HepG2 (cell line): ENCODE measurements around the gene CDKN3. TPM values are rescaled to one million over a fixed set of nuclear protein-coding genes. Genes with fewer than 3 reads are reported as not detected.

ENCODE experiments used
- ATAC-seq: fragments of 200-7000 bp; cut with Tn5 transposase; 3 replicates; pipeline ENCODE4 v1.9.1; 2020; ENCODE audit warnings: mild to moderate bottlenecking, moderate library complexity
- BruUV-seq: library from RNA; stranded (reverse); fragments of 400-500 nt; replicated peaks from 2 replicates; lab custom pipeline; 2021; lab: Mats Ljungman, UMichigan
- CTCF ChIA-PET: fragments of 300-600 bp; formaldehyde crosslinking; extraction: SDS; loops from one replicate; lab custom pipeline; 2021; ENCODE audit warnings: low total read pairs, inconsistent platforms, low intra/inter-chr PET ratio; lab: Yijun Ruan, JAX
- POLR2A ChIA-PET: fragments of 350-600 bp; sonication (Branson Sonifier 250); formaldehyde crosslinking; loops from one replicate; lab custom pipeline; 2020; ENCODE audit warnings: antibody characterized with exemption, inconsistent platforms; lab: Yijun Ruan, JAX
- DNase-seq: peaks from one replicate; pipeline ENCODE4 v3.0.0-alpha.2; 2015; ENCODE audit warnings: low spot score
- FAIRE-seq: peaks from 3 replicates; lab custom pipeline; 2011; peaks lifted over from hg19 to GRCh38; lab: Jason Lieb, UNC
- H2AFZ ChIP-seq: one replicate; pipeline ENCODE4 v1.6.1; 2011; ENCODE audit warnings: low read length, inconsistent platforms
- H3K27ac ChIP-seq: fragments of 300-600 bp; 3 replicates; pipeline ENCODE4 v1.8.0; 2011; ENCODE audit warnings: mixed run types, mild to moderate bottlenecking, mixed read lengths, low read length, inconsistent platforms; ENCODE audit not compliant: insufficient read depth; ENCODE audit errors: extremely low read length
- H3K27me3 ChIP-seq, 2 experiments: fragments of 200-600 bp in 1 of 2; 2 replicates in 1 of 2; 3 replicates in 1 of 2; pipeline versions ENCODE4 v1.6.0 to v1.8.0; 2011; ENCODE audit warnings: low read length in 2 of 2, mild to moderate bottlenecking in 2 of 2, moderate library complexity in 2 of 2, inconsistent platforms in 1 of 2; ENCODE audit not compliant: insufficient read depth in 2 of 2, control insufficient read depth in 1 of 2
- H3K36me3 ChIP-seq, 2 experiments: fragments of 200-600 bp in 1 of 2; replicated peaks in 1 of 2; 2 replicates in 1 of 2; 3 replicates in 1 of 2; pipeline versions ENCODE4 v1.5.1 to v1.8.0; 2011; ENCODE audit warnings: low read length in 2 of 2, inconsistent platforms in 1 of 2; ENCODE audit not compliant: insufficient read depth in 2 of 2, control insufficient read depth in 1 of 2
- H3K4me1 ChIP-seq: 2 replicates; pipeline ENCODE4 v1.5.1; 2012; ENCODE audit warnings: low read length, inconsistent platforms; ENCODE audit not compliant: insufficient read depth
- H3K4me2 ChIP-seq: 2 replicates; pipeline ENCODE4 v1.6.0; 2011; ENCODE audit warnings: low read depth, low read length, inconsistent platforms
- H3K4me3 ChIP-seq, 3 experiments: fragments of 200-600 bp in 1 of 3; sonication (generic), shearing (Covaris generic) in 1 of 3; replicated peaks in 1 of 3; 2 replicates each; pipeline ENCODE4 v1.5.1; 2011 to 2016; ENCODE audit warnings: low read length in 3 of 3, inconsistent platforms in 2 of 3, low read depth in 2 of 3, mild to moderate bottlenecking in 2 of 3, control low read depth in 1 of 3, mixed read lengths in 1 of 3; ENCODE audit not compliant: insufficient read depth in 1 of 3
- H3K79me2 ChIP-seq: one replicate; pipeline ENCODE4 v1.6.1; 2011; ENCODE audit warnings: low read length, inconsistent platforms; ENCODE audit not compliant: insufficient read depth
- H3K9ac ChIP-seq: 2 replicates; pipeline ENCODE4 v1.6.0; 2011; ENCODE audit warnings: mild to moderate bottlenecking, low read depth, low read length, inconsistent platforms; ENCODE audit not compliant: insufficient read depth
- H3K9me3 ChIP-seq: 2 replicates; pipeline ENCODE4 v1.5.1; 2012; ENCODE audit warnings: mild to moderate bottlenecking, low read length
- H4K20me1 ChIP-seq: 2 replicates; pipeline ENCODE4 v1.6.0; 2011; ENCODE audit warnings: inconsistent platforms, mild to moderate bottlenecking, low read length, moderate library complexity; ENCODE audit not compliant: insufficient read depth
- ATM ChIP-seq: fragments of 450-650 bp; IDR thresholded peaks from 2 replicates; pipeline ENCODE4 v1.7.1; 2017; ENCODE audit warnings: mild to moderate bottlenecking, borderline replicate concordance
- FOXA1 ChIP-seq, 2 experiments: fragments of 450-650 bp in 1 of 2; sonication (generic) in 1 of 2; formaldehyde crosslinking in 1 of 2; IDR thresholded peaks; 2 replicates each; pipeline versions ENCODE4 v1.4.0 to v1.6.1; 2016 to 2020; ENCODE audit warnings: missing genetic modification reagents in 1 of 2
- FOXJ3 ChIP-seq: sonication (generic); formaldehyde crosslinking; IDR thresholded peaks from 2 replicates; pipeline ENCODE4 v1.4.0; 2020; ENCODE audit warnings: missing genetic modification reagents, mild to moderate bottlenecking, borderline replicate concordance
- GABPB1 ChIP-seq: IDR thresholded peaks from 2 replicates; pipeline ENCODE4 v1.6.1; 2016; ENCODE audit warnings: mild to moderate bottlenecking, missing genetic modification reagents, moderate library complexity, missing compliant biosample characterization
- IRX3 ChIP-seq: sonication (generic); formaldehyde crosslinking; IDR thresholded peaks from 2 replicates; pipeline ENCODE4 v1.8.1; 2023; ENCODE audit warnings: mild to moderate bottlenecking, low read depth, missing genetic modification reagents, borderline replicate concordance
- POLR2AphosphoS5 ChIP-seq: IDR thresholded peaks from 2 replicates; pipeline ENCODE4 v1.6.1; 2012; ENCODE audit warnings: low read depth, low read length
- TOE1 ChIP-seq: sonication (generic); formaldehyde crosslinking; IDR thresholded peaks from 2 replicates; pipeline ENCODE4 v1.4.0; 2020; ENCODE audit warnings: mild to moderate bottlenecking, missing genetic modification reagents
- ZNF580 ChIP-seq: IDR thresholded peaks from 2 replicates; pipeline ENCODE4 v1.6.1; 2016; ENCODE audit warnings: low read depth, borderline replicate concordance
- ZNF615 ChIP-seq: sonication (generic); formaldehyde crosslinking; IDR thresholded peaks from 2 replicates; pipeline ENCODE4 v1.5.0; 2020; ENCODE audit warnings: mild to moderate bottlenecking, missing genetic modification reagents, borderline replicate concordance
- ZNF660 ChIP-seq: sonication (generic); formaldehyde crosslinking; IDR thresholded peaks from 2 replicates; pipeline ENCODE4 v1.5.1; 2020; ENCODE audit warnings: mild to moderate bottlenecking, low read depth, missing genetic modification reagents, borderline replicate concordance
- ZNF747 ChIP-seq: sonication (generic); formaldehyde crosslinking; IDR thresholded peaks from 2 replicates; pipeline ENCODE4 v1.8.1; 2023; ENCODE audit warnings: missing genetic modification reagents, mild to moderate bottlenecking, borderline replicate concordance
- ZNF777 ChIP-seq: sonication (generic); formaldehyde crosslinking; IDR thresholded peaks from 2 replicates; pipeline ENCODE4 v1.4.0; 2020; ENCODE audit warnings: missing genetic modification reagents
- ZSCAN22 ChIP-seq: sonication (generic); formaldehyde crosslinking; IDR thresholded peaks from 2 replicates; pipeline ENCODE4 v1.4.0; 2020; ENCODE audit warnings: mild to moderate bottlenecking, missing genetic modification reagents
- ZSCAN29 ChIP-seq: sonication (generic); formaldehyde crosslinking; conservative IDR thresholded peaks from 2 replicates; pipeline ENCODE4 v1.4.0; 2020; ENCODE audit warnings: mild to moderate bottlenecking, missing genetic modification reagents
- in situ Hi-C: cut with HindIII; loops from 2 replicates; pipeline ENCODE4 v1.10.0; 2017; ENCODE audit warnings: low pct_unique_long_range_greater_than_20kb; ENCODE audit not compliant: extremely low pct_ligation_motif_present
- intact Hi-C: fragments of 100-400 bp; cut with micrococcal nuclease; formaldehyde crosslinking; loops from one replicate; pipeline ENCODE4 v1.10.0; 2022; ENCODE audit not compliant: unreplicated experiment
- polyA plus RNA-seq, 8 experiments: library from polyadenylated mRNA; depleted of rRNA in 3 of 8; stranded (reverse) in 7 of 8; unstranded in 1 of 8; fragments of >200 nt; fragmentation: Illumina TruSeq in 4 of 8; extraction: Trizol in 4 of 8; gene quantifications; 2 replicates each; pipeline versions ENCODE4 v1.2.1 to v1.2.3, GENCODE V29; 2011 to 2016; ENCODE audit warnings: low read depth in 4 of 8, missing spikeins in 1 of 8, mixed read lengths in 1 of 8; ENCODE audit not compliant: insufficient read depth in 1 of 8
- total RNA-seq, 5 experiments: library from RNA; depleted of rRNA; stranded (reverse); fragments of >200 nt; fragmentation: Illumina TruSeq; extraction: Trizol; gene quantifications; 2 replicates each; pipeline ENCODE4 v1.2.3, GENCODE V29; 2016; ENCODE audit warnings: low read depth in 1 of 5
- TF ChIP-seq, protein P1 (sequence below): sonication (generic); formaldehyde crosslinking; IDR thresholded peaks from 2 replicates; pipeline ENCODE4 v1.5.1; 2020; ENCODE audit warnings: missing genetic modification reagents, mild to moderate bottlenecking, borderline replicate concordance
- TF ChIP-seq, protein P2 (sequence below): sonication (generic); formaldehyde crosslinking; IDR thresholded peaks from 2 replicates; pipeline ENCODE4 v1.5.0; 2020; ENCODE audit warnings: mild to moderate bottlenecking, missing genetic modification reagents, moderate library complexity
- TF ChIP-seq, protein P3 (sequence below): sonication (generic); formaldehyde crosslinking; conservative IDR thresholded peaks from 2 replicates; pipeline ENCODE4 v1.4.0; 2020; ENCODE audit warnings: mild to moderate bottlenecking, missing genetic modification reagents, moderate library complexity

CDKN3 gene
- total and polyA plus RNA-seq, 2 of the 13 experiments (the other 11 are each of a cell fraction or from before 2014, with no cell fraction given): 63.0 to 88.9 TPM

GRCh38 chr14:54354096-54354495, 42.7 kb upstream of the CDKN3 start:
- no TSS peak for BruUV-seq
- in situ Hi-C loops (no loop called here), intact Hi-C loops (loop anchor here (1.0 to 5.0 kb wide), 3 partner anchors 43 to 397 kb away; partner anchors contain the start of genes BMP4 and CDKN3)
- Histone ChIP-seq H3K36me3 (no peaks in the 10 kb centered on the region), H3K4me3 (peak overlapping the region in 2 of 3 experiments; percentile 41 to 68; a peak in 3 of 6 replicates), H4K20me1 (no peaks in the 10 kb centered on the region), H3K9ac (peak overlapping the region; percentile 79), H3K27me3 (no peaks in the 10 kb centered on the region), H3K4me2 (peak overlapping the region; percentile 93), H3K27ac (peak overlapping the region; percentile 90), H3K9me3 (no peaks in the 10 kb centered on the region), H3K79me2 (no peaks in the 10 kb centered on the region), H3K4me1 (peaks cover 79% of the 10 kb centered on the region), H2AFZ (no peak overlapping the region)
- ChIA-PET POLR2A (interaction anchor here (0.6 to 3.3 kb wide), 25 partner anchors 9 to 1137 kb away, joined by 3 to 102 read pairs (median 4); partner anchors contain the start of genes BMP4, CDKN3, CGRRF1 and GMFB), CTCF (no interaction called here)
- ATAC-seq (peak; percentile 95), DNase-seq (peak; percentile 99), FAIRE-seq (peak; percentile 99)
- TF ChIP-seq ZNF660 (CRISPR knock-in tag) (no peak), FOXA1 (IDR thresholded peaks at IDR 0.05) (peak; percentile 34; the same call in 1 of the 2 replicates), FOXA1 (CRISPR knock-in tag; IDR thresholded peaks at IDR 0.05) (peak; percentile 94), FOXJ3 (peak; percentile 94), IRX3 (CRISPR knock-in tag) (no peak), ZSCAN29 (CRISPR knock-in tag) (peak; percentile 87), GABPB1 (CRISPR knock-in tag) (no peak), ZSCAN22 (no peak), ZNF615 (CRISPR knock-in tag) (no peak), TOE1 (0 out of 2 replicates have a peak, but pooled peaks have one; percentile 64), ZNF747 (CRISPR knock-in tag) (no peak), POLR2AphosphoS5 (peak; percentile 51), ZNF777 (CRISPR knock-in tag) (no peak; the same call in 1 of the 2 replicates), ZNF580 (peak; percentile 82; the same call in 1 of the 2 replicates), ATM (no peak; the same call in 1 of the 2 replicates)
- TF ChIP-seq, protein P1, sequence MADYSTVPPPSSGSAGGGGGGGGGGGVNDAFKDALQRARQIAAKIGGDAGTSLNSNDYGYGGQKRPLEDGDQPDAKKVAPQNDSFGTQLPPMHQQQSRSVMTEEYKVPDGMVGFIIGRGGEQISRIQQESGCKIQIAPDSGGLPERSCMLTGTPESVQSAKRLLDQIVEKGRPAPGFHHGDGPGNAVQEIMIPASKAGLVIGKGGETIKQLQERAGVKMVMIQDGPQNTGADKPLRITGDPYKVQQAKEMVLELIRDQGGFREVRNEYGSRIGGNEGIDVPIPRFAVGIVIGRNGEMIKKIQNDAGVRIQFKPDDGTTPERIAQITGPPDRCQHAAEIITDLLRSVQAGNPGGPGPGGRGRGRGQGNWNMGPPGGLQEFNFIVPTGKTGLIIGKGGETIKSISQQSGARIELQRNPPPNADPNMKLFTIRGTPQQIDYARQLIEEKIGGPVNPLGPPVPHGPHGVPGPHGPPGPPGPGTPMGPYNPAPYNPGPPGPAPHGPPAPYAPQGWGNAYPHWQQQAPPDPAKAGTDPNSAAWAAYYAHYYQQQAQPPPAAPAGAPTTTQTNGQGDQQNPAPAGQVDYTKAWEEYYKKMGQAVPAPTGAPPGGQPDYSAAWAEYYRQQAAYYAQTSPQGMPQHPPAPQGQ (CRISPR knock-in tag): no peak
- TF ChIP-seq, protein P2, sequence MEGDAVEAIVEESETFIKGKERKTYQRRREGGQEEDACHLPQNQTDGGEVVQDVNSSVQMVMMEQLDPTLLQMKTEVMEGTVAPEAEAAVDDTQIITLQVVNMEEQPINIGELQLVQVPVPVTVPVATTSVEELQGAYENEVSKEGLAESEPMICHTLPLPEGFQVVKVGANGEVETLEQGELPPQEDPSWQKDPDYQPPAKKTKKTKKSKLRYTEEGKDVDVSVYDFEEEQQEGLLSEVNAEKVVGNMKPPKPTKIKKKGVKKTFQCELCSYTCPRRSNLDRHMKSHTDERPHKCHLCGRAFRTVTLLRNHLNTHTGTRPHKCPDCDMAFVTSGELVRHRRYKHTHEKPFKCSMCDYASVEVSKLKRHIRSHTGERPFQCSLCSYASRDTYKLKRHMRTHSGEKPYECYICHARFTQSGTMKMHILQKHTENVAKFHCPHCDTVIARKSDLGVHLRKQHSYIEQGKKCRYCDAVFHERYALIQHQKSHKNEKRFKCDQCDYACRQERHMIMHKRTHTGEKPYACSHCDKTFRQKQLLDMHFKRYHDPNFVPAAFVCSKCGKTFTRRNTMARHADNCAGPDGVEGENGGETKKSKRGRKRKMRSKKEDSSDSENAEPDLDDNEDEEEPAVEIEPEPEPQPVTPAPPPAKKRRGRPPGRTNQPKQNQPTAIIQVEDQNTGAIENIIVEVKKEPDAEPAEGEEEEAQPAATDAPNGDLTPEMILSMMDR: no peak
- TF ChIP-seq, protein P3, sequence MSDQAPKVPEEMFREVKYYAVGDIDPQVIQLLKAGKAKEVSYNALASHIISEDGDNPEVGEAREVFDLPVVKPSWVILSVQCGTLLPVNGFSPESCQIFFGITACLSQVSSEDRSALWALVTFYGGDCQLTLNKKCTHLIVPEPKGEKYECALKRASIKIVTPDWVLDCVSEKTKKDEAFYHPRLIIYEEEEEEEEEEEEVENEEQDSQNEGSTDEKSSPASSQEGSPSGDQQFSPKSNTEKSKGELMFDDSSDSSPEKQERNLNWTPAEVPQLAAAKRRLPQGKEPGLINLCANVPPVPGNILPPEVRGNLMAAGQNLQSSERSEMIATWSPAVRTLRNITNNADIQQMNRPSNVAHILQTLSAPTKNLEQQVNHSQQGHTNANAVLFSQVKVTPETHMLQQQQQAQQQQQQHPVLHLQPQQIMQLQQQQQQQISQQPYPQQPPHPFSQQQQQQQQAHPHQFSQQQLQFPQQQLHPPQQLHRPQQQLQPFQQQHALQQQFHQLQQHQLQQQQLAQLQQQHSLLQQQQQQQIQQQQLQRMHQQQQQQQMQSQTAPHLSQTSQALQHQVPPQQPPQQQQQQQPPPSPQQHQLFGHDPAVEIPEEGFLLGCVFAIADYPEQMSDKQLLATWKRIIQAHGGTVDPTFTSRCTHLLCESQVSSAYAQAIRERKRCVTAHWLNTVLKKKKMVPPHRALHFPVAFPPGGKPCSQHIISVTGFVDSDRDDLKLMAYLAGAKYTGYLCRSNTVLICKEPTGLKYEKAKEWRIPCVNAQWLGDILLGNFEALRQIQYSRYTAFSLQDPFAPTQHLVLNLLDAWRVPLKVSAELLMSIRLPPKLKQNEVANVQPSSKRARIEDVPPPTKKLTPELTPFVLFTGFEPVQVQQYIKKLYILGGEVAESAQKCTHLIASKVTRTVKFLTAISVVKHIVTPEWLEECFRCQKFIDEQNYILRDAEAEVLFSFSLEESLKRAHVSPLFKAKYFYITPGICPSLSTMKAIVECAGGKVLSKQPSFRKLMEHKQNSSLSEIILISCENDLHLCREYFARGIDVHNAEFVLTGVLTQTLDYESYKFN: peak; percentile 99
